ENCODE results near the gene IFITM5. TPM values are rescaled to one million over a fixed set of nuclear protein-coding genes. Genes with fewer than 3 reads are reported as not detected.
"Not testable (repeated sequence)": the region's sequence is repeated elsewhere in the genome, so short reads cannot be mapped to it uniquely, and the experiment has no call there.

IFITM5 gene
- polyA plus RNA-seq, 1 donor from 2014 or later: not detected

GRCh38 chr11:331358-332060 lies 32.2 kb upstream of the IFITM5 start:
- Mint-ChIP-seq H3K4me1 (peaks cover 18 to 34% (median 24%) of the 10 kb centered on the region in 3 donors), H3K4me3 (peak overlapping the region in 3 of 4 donors; percentile 48 to 92 (median 87)), H3K36me3 (no peaks in the 10 kb centered on the region), H3K27me3 (no peaks in the 10 kb centered on the region), H3K27ac (peak overlapping the region in 2 of 3 donors; percentile 21 to 98), H3K9me3 (no peaks in the 10 kb centered on the region)

GRCh38 chr11:330694-331357 lies 31.5 kb upstream of the IFITM5 start:
- no peaks in the 10 kb centered on the region for H3K9me3 Mint-ChIP-seq
- H3K4me1 Mint-ChIP-seq: peaks cover 24 to 38% (median 25%) of the 10 kb centered on the region in 3 donors
- peak overlapping the region; percentile 21 to 98 (median 93) for H3K27ac Mint-ChIP-seq
- no peaks in the 10 kb centered on the region for H3K36me3 Mint-ChIP-seq
- H3K27me3 Mint-ChIP-seq: no peaks in the 10 kb centered on the region
- H3K4me3 Mint-ChIP-seq: peak overlapping the region in 3 of 4 donors; percentile 48 to 92 (median 87)

GRCh38 chr11:330307-330693 lies 31.0 kb upstream of the IFITM5 start:
- no peaks in the 10 kb centered on the region for H3K36me3 Mint-ChIP-seq
- H3K9me3 Mint-ChIP-seq: no peaks in the 10 kb centered on the region
- peaks cover 24 to 38% (median 27%) of the 10 kb centered on the region in 3 donors for H3K4me1 Mint-ChIP-seq
- peak overlapping the region in 1 of 4 donors; percentile 86 for H3K4me3 Mint-ChIP-seq
- H3K27ac Mint-ChIP-seq: peak overlapping the region in 1 of 3 donors; percentile 68
- no peaks in the 10 kb centered on the region for H3K27me3 Mint-ChIP-seq

- H3K9me3 Mint-ChIP-seq: no peaks in the 10 kb centered on the region
- peak overlapping the region in 3 of 4 donors; percentile 7 to 86 (median 11) for H3K4me3 Mint-ChIP-seq
- no peaks in the 10 kb centered on the region for H3K36me3 Mint-ChIP-seq
- peaks cover 25 to 38% (median 28%) of the 10 kb centered on the region in 3 donors for H3K4me1 Mint-ChIP-seq
- peak overlapping the region in 1 of 3 donors; percentile 68 for H3K27ac Mint-ChIP-seq
- H3K27me3 Mint-ChIP-seq: no peaks in the 10 kb centered on the region
These were observed 30.5 kb upstream of the IFITM5 start for GRCh38 chr11:329886-330253.

GRCh38 chr11:328516-329100 lies 29.3 kb upstream of the IFITM5 start:
- Mint-ChIP-seq H3K4me1 (peaks cover 29 to 40% (median 30%) of the 10 kb centered on the region in 3 donors), H3K4me3 (peak overlapping the region in 3 of 4 donors; percentile 11 to 63 (median 32)), H3K27ac (peak overlapping the region in 1 of 3 donors; percentile 72)
- H3K27me3 Mint-ChIP-seq, H3K9me3 Mint-ChIP-seq, H3K36me3 Mint-ChIP-seq: not testable (repeated sequence)

GRCh38 chr11:328012-328411 lies 28.7 kb upstream of the IFITM5 start:
- Mint-ChIP-seq H3K4me3 (peak overlapping the region in 2 of 4 donors; percentile 6 to 76), H3K27me3 (no peaks in the 10 kb centered on the region), H3K36me3 (no peaks in the 10 kb centered on the region), H3K4me1 (peaks cover 29 to 40% (median 30%) of the 10 kb centered on the region in 3 donors), H3K27ac (peak overlapping the region in 1 of 3 donors; percentile 72), H3K9me3 (no peaks in the 10 kb centered on the region)

- Mint-ChIP-seq H3K27me3 (no peaks in the 10 kb centered on the region), H3K4me1 (peaks cover 29 to 40% (median 30%) of the 10 kb centered on the region in 3 donors), H3K4me3 (peak overlapping the region in 3 of 4 donors; percentile 71 to 87 (median 84)), H3K9me3 (no peaks in the 10 kb centered on the region), H3K36me3 (no peaks in the 10 kb centered on the region), H3K27ac (peak overlapping the region; percentile 72 to 91 (median 88))
These were observed 28.2 kb upstream of the IFITM5 start for GRCh38 chr11:327581-327923.

GRCh38 chr11:326842-327580 lies 27.7 kb upstream of the IFITM5 start:
- H3K9me3 Mint-ChIP-seq: no peaks in the 10 kb centered on the region
- H3K27me3 Mint-ChIP-seq: no peaks in the 10 kb centered on the region
- H3K36me3 Mint-ChIP-seq: no peaks in the 10 kb centered on the region
- H3K4me1 Mint-ChIP-seq: peaks cover 29 to 39% (median 30%) of the 10 kb centered on the region in 3 donors
- peak overlapping the region; percentile 48 to 88 (median 79) for H3K4me3 Mint-ChIP-seq
- H3K27ac Mint-ChIP-seq: peak overlapping the region; percentile 72 to 91 (median 88)

GRCh38 chr11:326592-326841 lies 27.2 kb upstream of the IFITM5 start:
- H3K4me1 Mint-ChIP-seq: peaks cover 29 to 38% (median 30%) of the 10 kb centered on the region in 3 donors
- H3K27me3 Mint-ChIP-seq: no peaks in the 10 kb centered on the region
- H3K27ac Mint-ChIP-seq: peak overlapping the region; percentile 72 to 91 (median 88)
- H3K4me3 Mint-ChIP-seq: peak overlapping the region; percentile 17 to 88 (median 68)
- no peaks in the 10 kb centered on the region for H3K36me3 Mint-ChIP-seq
- no peaks in the 10 kb centered on the region for H3K9me3 Mint-ChIP-seq

- no peaks in the 10 kb centered on the region for H3K27me3 Mint-ChIP-seq
- H3K4me3 Mint-ChIP-seq: peak overlapping the region; percentile 17 to 88 (median 68)
- H3K4me1 Mint-ChIP-seq: peaks cover 26 to 32% (median 28%) of the 10 kb centered on the region in 3 donors
- H3K36me3 Mint-ChIP-seq: no peaks in the 10 kb centered on the region
- no peaks in the 10 kb centered on the region for H3K9me3 Mint-ChIP-seq
- peak overlapping the region; percentile 48 to 85 (median 60) for H3K27ac Mint-ChIP-seq
These were observed 26.7 kb upstream of the IFITM5 start for GRCh38 chr11:325796-326591.

GRCh38 chr11:324593-325517 lies 25.5 kb upstream of the IFITM5 start:
- Mint-ChIP-seq H3K4me3 (peak overlapping the region in 1 of 4 donors; percentile 63), H3K4me1 (peaks cover 24 to 31% (median 30%) of the 10 kb centered on the region in 3 donors)
- not testable (repeated sequence) for H3K9me3 Mint-ChIP-seq, H3K36me3 Mint-ChIP-seq, H3K27me3 Mint-ChIP-seq, H3K27ac Mint-ChIP-seq

- peaks cover 17 to 29% (median 26%) of the 10 kb centered on the region in 3 donors for H3K4me1 Mint-ChIP-seq
- H3K9me3 Mint-ChIP-seq: no peaks in the 10 kb centered on the region
- no peaks in the 10 kb centered on the region for H3K36me3 Mint-ChIP-seq
- H3K27ac Mint-ChIP-seq: peak overlapping the region in 1 of 3 donors; percentile 19
- peaks cover 4% of the 10 kb centered on the region for H3K27me3 Mint-ChIP-seq
- no peak overlapping the region for H3K4me3 Mint-ChIP-seq
These were observed 24.8 kb upstream of the IFITM5 start for GRCh38 chr11:324156-324555.

GRCh38 chr11:319888-320273 lies 20.6 kb upstream of the IFITM5 start:
- H3K9me3 Mint-ChIP-seq, H3K36me3 Mint-ChIP-seq, H3K27me3 Mint-ChIP-seq: not testable (repeated sequence)
- peak overlapping the region; percentile 65 to 83 (median 75) for H3K4me3 Mint-ChIP-seq
- H3K4me1 Mint-ChIP-seq: peaks cover 12 to 21% (median 15%) of the 10 kb centered on the region in 3 donors
- peak overlapping the region in 1 of 3 donors; percentile 83 for H3K27ac Mint-ChIP-seq

All from IgD-negative memory B cell (primary cell).